ENCODE measurements around the gene MED12L. TPM values are rescaled to one million over a fixed set of nuclear protein-coding genes. Genes with fewer than 3 reads are reported as not detected.

The MED12L gene
- total and polyA plus RNA-seq, 2 donors from 2014 or later: 0.13 to 0.82 TPM

Other genes starting within 250 kb of the MED12L start
- gene MINDY4B, start 180.2 kb upstream of the MED12L start, total RNA-seq: not detected
- not detected for gene MINDY4B, start 180.2 kb upstream of the MED12L start, polyA plus RNA-seq (ENCODE audit: insufficient read depth, low read depth, low replicate concordance)
- gene CLRN1, start 112.9 kb upstream of the MED12L start, total RNA-seq: not detected
- not detected for gene CLRN1, start 112.9 kb upstream of the MED12L start, polyA plus RNA-seq (ENCODE audit: insufficient read depth, low read depth, low replicate concordance)
- gene GPR171, start 117.6 kb downstream of the MED12L start, total RNA-seq: 4.9 TPM
- 0.47 TPM for gene GPR171, start 117.6 kb downstream of the MED12L start, polyA plus RNA-seq (ENCODE audit: insufficient read depth, low read depth, low replicate concordance)
- 2.4 TPM for gene P2RY14, start 192.9 kb downstream of the MED12L start, total RNA-seq
- gene P2RY14, start 192.9 kb downstream of the MED12L start, polyA plus RNA-seq (ENCODE audit: insufficient read depth, low read depth, low replicate concordance): 0.54 TPM
- 0.72 TPM for gene GPR87, start 231.2 kb downstream of the MED12L start, total RNA-seq
- gene GPR87, start 231.2 kb downstream of the MED12L start, polyA plus RNA-seq (ENCODE audit: insufficient read depth, low read depth, low replicate concordance): not detected
- 2.5 TPM for gene P2RY13, start 243.9 kb downstream of the MED12L start, total RNA-seq
- 0.71 TPM for gene P2RY13, start 243.9 kb downstream of the MED12L start, polyA plus RNA-seq (ENCODE audit: insufficient read depth, low read depth, low replicate concordance)

Measured in kidney (tissue), 2 donors.